GM12891 (cell line): ENCODE measurements around the gene BPIFB6.

Experiments
- POLR2A ChIP-seq: IDR thresholded peaks from 2 replicates; pipeline ENCODE4 v1.6.1; 2011; ENCODE audit warnings: low read depth, low read length, control low read depth
- POLR2AphosphoS5 ChIP-seq: IDR thresholded peaks from 2 replicates; pipeline ENCODE4 v1.6.1; 2011; ENCODE audit warnings: low read depth, low read length, control low read depth
- POU2F2 ChIP-seq: IDR thresholded peaks from 2 replicates; pipeline ENCODE4 v1.6.1; 2011; ENCODE audit warnings: low read depth, mild to moderate bottlenecking, control low read depth, low read length, moderate library complexity
- SPI1 ChIP-seq: IDR thresholded peaks from 2 replicates; pipeline ENCODE4 v1.6.1; 2011; ENCODE audit warnings: low read depth, low read length, control low read depth
- TAF1 ChIP-seq: IDR thresholded peaks from 2 replicates; pipeline ENCODE4 v1.6.1; 2011; ENCODE audit warnings: low read depth, low read length, control low read depth

GRCh38 chr20:33013701-33014326 is 17.6 kb upstream of the BPIFB6 start:
- TF ChIP-seq POLR2AphosphoS5 (no peak), POLR2A (no peak), SPI1 (no peak), TAF1 (no peak), POU2F2 (no peak)
